ENCODE results near the gene SPART. TPM values are rescaled to one million over a fixed set of nuclear protein-coding genes. Genes with fewer than 3 reads are reported as not detected.
A peak's percentile ranks its signal among the peaks of the same experiment; 100 is the strongest.

Gene SPART
- total and polyA plus RNA-seq, 2 donors (not counting 1 experiment from before 2014, with no cell fraction given), result 93.0 to 109 TPM

GRCh38 chr13:36366031-36366430, 19.8 kb upstream of the SPART start:
- Histone ChIP-seq H4K20me1 (ENCODE audit: control insufficient read depth, extremely low read depth, insufficient read depth, low read length) (no peaks in the 10 kb centered on the region), H3K9me3 (ENCODE audit: control insufficient read depth, insufficient read depth, low read depth, low read length) (no peaks in the 10 kb centered on the region), H3K27ac (ENCODE audit: insufficient read depth, low read length) (no peak overlapping the region), H2AFZ (ENCODE audit: low read length) (no peak overlapping the region), H3K4me2 (ENCODE audit: extremely low read depth, insufficient read depth, low read length) (no peak overlapping the region), H3K27me3 (ENCODE audit: control insufficient read depth, insufficient read depth, low read length) (no peaks in the 10 kb centered on the region), H3K79me2 (ENCODE audit: control insufficient read depth, insufficient read depth, low read length) (no peaks in the 10 kb centered on the region), H3K4me1 (ENCODE audit: control insufficient read depth, extremely low read depth, insufficient read depth, low read length) (no peaks in the 10 kb centered on the region), H3K36me3 (ENCODE audit: control insufficient read depth, insufficient read depth, low read length) (no peaks in the 10 kb centered on the region), H3K9ac (ENCODE audit: insufficient read depth, low read length) (no peak overlapping the region), H3K4me3 (replicated peaks in 1 of 4; ENCODE audit: control extremely low read depth in 1 of 4, insufficient read depth in 1 of 4, low read depth in 3 of 4, low read length in 4 of 4) (no peak overlapping the region)
- no peak for DNase-seq (ENCODE audit: low read depth in 2 of 2)
- no peak for TF ChIP-seq CTCF (conservative IDR thresholded peaks at IDR 0.05 in 1 of 2, IDR thresholded peaks at IDR 0.05 in 1 of 2; ENCODE audit: low read depth in 1 of 2, low read length in 2 of 2)

GRCh38 chr13:36363366-36363863, 17.2 kb upstream of the SPART start:
- DNase-seq (ENCODE audit: low read depth in 2 of 2), result no peak

GRCh38 chr13:36362914-36363313, 16.7 kb upstream of the SPART start:
- no peaks in the 10 kb centered on the region for H3K4me1 ChIP-seq (ENCODE audit: control insufficient read depth, extremely low read depth, insufficient read depth, low read length)
- no peak overlapping the region for H3K27ac ChIP-seq (ENCODE audit: insufficient read depth, low read length)
- H2AFZ ChIP-seq (ENCODE audit: low read length), result no peak overlapping the region
- no peak for DNase-seq (ENCODE audit: low read depth in 2 of 2)
- peaks cover 2% of the 10 kb centered on the region for H4K20me1 ChIP-seq (ENCODE audit: control insufficient read depth, extremely low read depth, insufficient read depth, low read length)
- no peaks in the 10 kb centered on the region for H3K79me2 ChIP-seq (ENCODE audit: control insufficient read depth, insufficient read depth, low read length)
- TF ChIP-seq EZH2 (IDR thresholded peaks at IDR 0.05; ENCODE audit: low read length, missing control alignments), result no peak
- TF ChIP-seq CTCF (conservative IDR thresholded peaks at IDR 0.05 in 1 of 2, IDR thresholded peaks at IDR 0.05 in 1 of 2; ENCODE audit: low read depth in 1 of 2, low read length in 2 of 2), result no peak
- H3K4me3 ChIP-seq (replicated peaks in 1 of 4; ENCODE audit: control extremely low read depth in 1 of 4, insufficient read depth in 1 of 4, low read depth in 3 of 4, low read length in 4 of 4), result no peak overlapping the region
- no peaks in the 10 kb centered on the region for H3K27me3 ChIP-seq (ENCODE audit: control insufficient read depth, insufficient read depth, low read length)
- H3K9me3 ChIP-seq (ENCODE audit: control insufficient read depth, insufficient read depth, low read depth, low read length), result no peaks in the 10 kb centered on the region
- H3K9ac ChIP-seq (ENCODE audit: insufficient read depth, low read length), result no peak overlapping the region
- H3K36me3 ChIP-seq (ENCODE audit: control insufficient read depth, insufficient read depth, low read length), result no peaks in the 10 kb centered on the region
- H3K4me2 ChIP-seq (ENCODE audit: extremely low read depth, insufficient read depth, low read length), result no peak overlapping the region

More at GRCh38 chr13:36363366-36363863, 17.2 kb upstream of the SPART start:
- Histone ChIP-seq H3K27me3 (ENCODE audit: control insufficient read depth, insufficient read depth, low read length) (no peaks in the 10 kb centered on the region), H2AFZ (ENCODE audit: low read length) (no peak overlapping the region), H3K4me1 (ENCODE audit: control insufficient read depth, extremely low read depth, insufficient read depth, low read length) (no peaks in the 10 kb centered on the region), H3K79me2 (ENCODE audit: control insufficient read depth, insufficient read depth, low read length) (no peaks in the 10 kb centered on the region), H3K36me3 (ENCODE audit: control insufficient read depth, insufficient read depth, low read length) (no peaks in the 10 kb centered on the region), H3K9me3 (ENCODE audit: control insufficient read depth, insufficient read depth, low read depth, low read length) (no peaks in the 10 kb centered on the region), H3K4me2 (ENCODE audit: extremely low read depth, insufficient read depth, low read length) (peak overlapping the region; percentile 3), H3K9ac (ENCODE audit: insufficient read depth, low read length) (no peak overlapping the region), H3K27ac (ENCODE audit: insufficient read depth, low read length) (no peak overlapping the region), H3K4me3 (replicated peaks in 1 of 4; ENCODE audit: control extremely low read depth in 1 of 4, insufficient read depth in 1 of 4, low read depth in 3 of 4, low read length in 4 of 4) (no peak overlapping the region), H4K20me1 (ENCODE audit: control insufficient read depth, extremely low read depth, insufficient read depth, low read length) (peaks cover 2% of the 10 kb centered on the region)
- no peak for TF ChIP-seq CTCF (conservative IDR thresholded peaks at IDR 0.05 in 1 of 2, IDR thresholded peaks at IDR 0.05 in 1 of 2; ENCODE audit: low read depth in 1 of 2, low read length in 2 of 2)
- no peak for TF ChIP-seq EZH2 (IDR thresholded peaks at IDR 0.05; ENCODE audit: low read length, missing control alignments)
